HCT116 (cell line): ENCODE measurements around the gene DNAH9. TPM values are rescaled to one million over a fixed set of nuclear protein-coding genes. Genes with fewer than 3 reads are reported as not detected.

Experiments used
- ATAC-seq: fragments of 200-7000 bp; cut with Tn5 transposase; 2 replicates; pipeline ENCODE4 v1.9.1; 2020; ENCODE audit warnings: mild to moderate bottlenecking, moderate library complexity
- BruUV-seq: library from RNA; stranded (reverse); fragments of 400-500 nt; replicated peaks from 2 replicates; lab custom pipeline; 2021; lab: Mats Ljungman, UMichigan
- CTCF ChIA-PET: fragments of 300-600 bp; sonication (Branson Sonifier 250); formaldehyde crosslinking; loops from one replicate; lab custom pipeline; 2021; ENCODE audit warnings: antibody characterized with exemption; lab: Charles Lee
- POLR2A ChIA-PET: fragments of 300-600, 350-600 bp; sonication (Branson Sonifier 250); formaldehyde crosslinking; loops from one replicate; lab custom pipeline; 2021; ENCODE audit warnings: antibody characterized with exemption; lab: Charles Lee
- RAD21 ChIA-PET, 2 experiments: fragments of 300-600 bp; sonication (Branson Sonifier 250); formaldehyde crosslinking; loops; one replicate each; lab custom pipeline; 2023; ENCODE audit warnings: low total read pairs in 2 of 2; ENCODE audit not compliant: uncharacterized antibody in 2 of 2, unreplicated experiment in 2 of 2, low non-redundant PET in 1 of 2; lab: Charles Lee
- DNase-seq: peaks from one replicate; pipeline ENCODE4 v3.0.0-alpha.2; 2010; ENCODE audit warnings: low read depth, low spot score
- H2AFZ ChIP-seq: fragments of 200-600 bp; shearing (Covaris generic), sonication (generic); 2 replicates; pipeline ENCODE4 v1.6.1; 2017; ENCODE audit warnings: low read depth, mixed run types, mixed read lengths, antibody characterized with exemption, low read length; ENCODE audit not compliant: poor library complexity, severe bottlenecking
- H3K27ac ChIP-seq: 2 replicates; pipeline ENCODE4 v1.5.1; 2012; ENCODE audit warnings: low read depth, low read length
- H3K27me3 ChIP-seq: fragments of 200-600 bp; sonication (generic); 2 replicates; pipeline ENCODE4 v1.6.1; 2016; ENCODE audit warnings: mixed run types, low read length, mixed read lengths; ENCODE audit not compliant: insufficient read depth
- H3K36me3 ChIP-seq, 2 experiments: fragments of 200-500 bp in 1 of 2; fragments of 200-600 bp in 1 of 2; sonication (Bioruptor generic) in 1 of 2; sonication (generic) in 1 of 2; 2 replicates each; pipeline versions ENCODE4 v1.5.1 to v1.6.1; 2014 to 2016; ENCODE audit warnings: low read length in 2 of 2, inconsistent platforms in 1 of 2, mixed read lengths in 1 of 2, mixed run types in 1 of 2; ENCODE audit not compliant: insufficient read depth in 2 of 2, control insufficient read depth in 1 of 2
- H3K4me1 ChIP-seq, 2 experiments: fragments of 200-600 bp in 1 of 2; sonication (generic) in 1 of 2; 2 replicates each; pipeline versions ENCODE4 v1.5.1 to v1.6.1; 2012 to 2017; ENCODE audit warnings: low read length in 2 of 2, inconsistent platforms in 1 of 2, mild to moderate bottlenecking in 1 of 2, mixed read lengths in 1 of 2, mixed run types in 1 of 2, moderate library complexity in 1 of 2; ENCODE audit not compliant: insufficient read depth in 2 of 2, control insufficient read depth in 1 of 2
- H3K4me2 ChIP-seq: fragments of 200-600 bp; sonication (generic); 2 replicates; pipeline ENCODE4 v1.6.1; 2017; ENCODE audit warnings: mixed run types, low read length, mixed read lengths
- H3K4me3 ChIP-seq, 2 experiments: fragments of 200-600 bp in 1 of 2; sonication (generic) in 1 of 2; replicated peaks in 1 of 2; 2 replicates each; pipeline ENCODE4 v1.5.1; 2011 to 2016; ENCODE audit warnings: low read length in 2 of 2, control low read depth in 1 of 2, low read depth in 1 of 2, mild to moderate bottlenecking in 1 of 2, mixed read lengths in 1 of 2, mixed run types in 1 of 2
- H3K79me2 ChIP-seq: fragments of 200-600 bp; sonication (generic); 2 replicates; pipeline ENCODE4 v1.6.1; 2017; ENCODE audit warnings: mild to moderate bottlenecking, mixed run types, low read length, moderate library complexity, mixed read lengths; ENCODE audit not compliant: insufficient read depth
- H3K9ac ChIP-seq: fragments of 200-600 bp; sonication (generic); 2 replicates; pipeline ENCODE4 v1.6.1; 2016; ENCODE audit warnings: low read length, mixed read lengths
- H3K9me2 ChIP-seq: fragments of 200-600 bp; sonication (generic), shearing (Covaris generic); 2 replicates; pipeline ENCODE4 v1.6.1; 2017; ENCODE audit warnings: mixed run types, mild to moderate bottlenecking, moderate library complexity; ENCODE audit not compliant: insufficient read depth
- H3K9me3 ChIP-seq, 2 experiments: fragments of 200-500 bp in 1 of 2; fragments of 200-600 bp in 1 of 2; sonication (Bioruptor generic) in 1 of 2; sonication (generic) in 1 of 2; 2 replicates each; pipeline ENCODE4 v1.6.1; 2014 to 2017; ENCODE audit warnings: low read length in 2 of 2, mixed read lengths in 2 of 2, inconsistent platforms in 1 of 2, low read depth in 1 of 2, mild to moderate bottlenecking in 1 of 2, mixed run types in 1 of 2, moderate library complexity in 1 of 2; ENCODE audit not compliant: control insufficient read depth in 1 of 2, insufficient read depth in 1 of 2
- H4K20me1 ChIP-seq: fragments of 200-600 bp; sonication (generic), shearing (Covaris generic); 2 replicates; pipeline ENCODE4 v1.6.1; 2017; ENCODE audit warnings: mixed run types, mild to moderate bottlenecking, moderate library complexity; ENCODE audit not compliant: insufficient read depth
- CBX3 ChIP-seq: IDR thresholded peaks from 2 replicates; pipeline ENCODE4 v1.6.1; 2012; ENCODE audit warnings: low read depth
- CEBPB ChIP-seq: IDR thresholded peaks from 2 replicates; pipeline ENCODE4 v1.6.1; 2012; ENCODE audit warnings: low read depth
- ELF1 ChIP-seq: IDR thresholded peaks from 2 replicates; pipeline ENCODE4 v1.6.1; 2012; ENCODE audit warnings: low read depth, borderline replicate concordance
- EZH2 ChIP-seq: fragments of 200-600 bp; sonication (generic); IDR thresholded peaks from 2 replicates; pipeline ENCODE4 v1.6.1; 2017; ENCODE audit warnings: antibody characterized with exemption, mixed run types
- FOSL1 ChIP-seq: IDR thresholded peaks from 2 replicates; pipeline ENCODE4 v1.6.1; 2012; ENCODE audit warnings: low read depth
- JUND ChIP-seq: IDR thresholded peaks from 2 replicates; pipeline ENCODE4 v1.6.1; 2012
- POLR2AphosphoS5 ChIP-seq: IDR thresholded peaks from 2 replicates; pipeline ENCODE4 v1.6.1; 2011; ENCODE audit warnings: mild to moderate bottlenecking, low read depth, low read length, moderate library complexity
- SP1 ChIP-seq: IDR thresholded peaks from 2 replicates; pipeline ENCODE4 v1.6.1; 2012; ENCODE audit warnings: low read depth
- YY1 ChIP-seq: IDR thresholded peaks from 2 replicates; pipeline ENCODE4 v1.6.1; 2011; ENCODE audit warnings: low read length, low read depth, moderate library complexity, mild to moderate bottlenecking; ENCODE audit not compliant: insufficient replicate concordance; ENCODE audit errors: extremely low read depth
- intact Hi-C: fragments of 100-400 bp; cut with micrococcal nuclease; formaldehyde crosslinking; loops from 2 replicates; pipeline ENCODE4 v1.10.0; 2022
- total RNA-seq: library from RNA; stranded (reverse); gene quantifications from one replicate; pipeline ENCODE4 v1.2.1, GENCODE V29; 2021; ENCODE audit not compliant: unreplicated experiment
- TF ChIP-seq, protein P1 (sequence below): IDR thresholded peaks from 2 replicates; pipeline ENCODE4 v1.6.1; 2012; ENCODE audit warnings: low read depth
- TF ChIP-seq, protein P2 (sequence below): IDR thresholded peaks from 2 replicates; pipeline ENCODE4 v1.6.1; 2011; ENCODE audit warnings: mild to moderate bottlenecking, low read length, moderate library complexity; ENCODE audit not compliant: insufficient replicate concordance; ENCODE audit errors: extremely low read depth

DNAH9 gene
- total RNA-seq, 1 experiment from 2014 or later, result not detected

DNA sequence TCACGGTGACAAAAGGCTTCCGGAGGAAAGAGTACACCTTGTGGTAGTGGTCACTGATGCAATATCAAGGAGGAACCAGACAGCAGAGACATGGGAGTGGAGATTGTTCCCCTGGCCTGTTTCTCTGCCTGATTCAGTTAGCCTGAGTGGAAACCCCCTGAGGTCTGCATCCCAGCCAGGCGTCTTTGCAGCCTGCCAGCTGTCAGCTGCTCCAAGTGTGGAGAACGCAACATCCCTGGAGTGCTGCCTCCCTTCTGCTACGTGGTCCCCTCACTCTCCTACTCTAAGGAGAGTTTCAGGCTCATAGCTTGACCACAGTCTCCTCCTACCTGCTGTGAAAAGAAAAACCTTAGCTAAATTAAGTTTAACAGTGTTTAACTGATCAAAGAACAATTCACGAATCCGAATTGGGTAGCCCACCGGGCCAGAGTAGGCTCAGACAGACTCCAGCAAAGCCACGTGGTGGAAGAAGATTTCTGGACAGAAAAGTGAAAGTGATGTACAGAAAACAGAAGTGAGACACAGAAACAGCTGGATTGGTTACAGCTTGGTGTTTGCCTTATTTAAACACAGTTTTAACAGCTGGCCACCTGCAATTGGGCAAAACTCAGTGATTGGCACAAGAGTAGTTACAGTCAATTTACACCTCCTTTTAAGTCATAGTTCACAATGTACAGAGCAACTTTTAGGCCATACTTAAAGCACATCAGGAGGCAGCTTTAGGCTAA, 188.6 kb downstream of the DNAH9 start:
- RAD21 ChIA-PET, result no interaction called here
- no peak overlapping the region for H3K9ac ChIP-seq
- CTCF ChIA-PET, result no interaction called here
- no peaks in the 10 kb centered on the region for H3K36me3 ChIP-seq
- no peak overlapping the region for H3K27ac ChIP-seq
- intact Hi-C loops, result no loop called here
- H3K4me1 ChIP-seq, result no peaks in the 10 kb centered on the region
- H3K9me3 ChIP-seq, result no peaks in the 10 kb centered on the region
- no peak overlapping the region for H3K4me2 ChIP-seq
- no peak for TF ChIP-seq JUND
- no peak for TF ChIP-seq YY1
- TF ChIP-seq EZH2, result no peak
- TF ChIP-seq CEBPB, result no peak
- TF ChIP-seq SP1, result no peak
- TF ChIP-seq, protein P1, sequence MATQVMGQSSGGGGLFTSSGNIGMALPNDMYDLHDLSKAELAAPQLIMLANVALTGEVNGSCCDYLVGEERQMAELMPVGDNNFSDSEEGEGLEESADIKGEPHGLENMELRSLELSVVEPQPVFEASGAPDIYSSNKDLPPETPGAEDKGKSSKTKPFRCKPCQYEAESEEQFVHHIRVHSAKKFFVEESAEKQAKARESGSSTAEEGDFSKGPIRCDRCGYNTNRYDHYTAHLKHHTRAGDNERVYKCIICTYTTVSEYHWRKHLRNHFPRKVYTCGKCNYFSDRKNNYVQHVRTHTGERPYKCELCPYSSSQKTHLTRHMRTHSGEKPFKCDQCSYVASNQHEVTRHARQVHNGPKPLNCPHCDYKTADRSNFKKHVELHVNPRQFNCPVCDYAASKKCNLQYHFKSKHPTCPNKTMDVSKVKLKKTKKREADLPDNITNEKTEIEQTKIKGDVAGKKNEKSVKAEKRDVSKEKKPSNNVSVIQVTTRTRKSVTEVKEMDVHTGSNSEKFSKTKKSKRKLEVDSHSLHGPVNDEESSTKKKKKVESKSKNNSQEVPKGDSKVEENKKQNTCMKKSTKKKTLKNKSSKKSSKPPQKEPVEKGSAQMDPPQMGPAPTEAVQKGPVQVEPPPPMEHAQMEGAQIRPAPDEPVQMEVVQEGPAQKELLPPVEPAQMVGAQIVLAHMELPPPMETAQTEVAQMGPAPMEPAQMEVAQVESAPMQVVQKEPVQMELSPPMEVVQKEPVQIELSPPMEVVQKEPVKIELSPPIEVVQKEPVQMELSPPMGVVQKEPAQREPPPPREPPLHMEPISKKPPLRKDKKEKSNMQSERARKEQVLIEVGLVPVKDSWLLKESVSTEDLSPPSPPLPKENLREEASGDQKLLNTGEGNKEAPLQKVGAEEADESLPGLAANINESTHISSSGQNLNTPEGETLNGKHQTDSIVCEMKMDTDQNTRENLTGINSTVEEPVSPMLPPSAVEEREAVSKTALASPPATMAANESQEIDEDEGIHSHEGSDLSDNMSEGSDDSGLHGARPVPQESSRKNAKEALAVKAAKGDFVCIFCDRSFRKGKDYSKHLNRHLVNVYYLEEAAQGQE, result no peak
- TF ChIP-seq CBX3, result no peak
- TF ChIP-seq FOSL1, result no peak
- no peak for TF ChIP-seq ELF1
- TF ChIP-seq POLR2AphosphoS5, result no peak
- TF ChIP-seq, protein P2, sequence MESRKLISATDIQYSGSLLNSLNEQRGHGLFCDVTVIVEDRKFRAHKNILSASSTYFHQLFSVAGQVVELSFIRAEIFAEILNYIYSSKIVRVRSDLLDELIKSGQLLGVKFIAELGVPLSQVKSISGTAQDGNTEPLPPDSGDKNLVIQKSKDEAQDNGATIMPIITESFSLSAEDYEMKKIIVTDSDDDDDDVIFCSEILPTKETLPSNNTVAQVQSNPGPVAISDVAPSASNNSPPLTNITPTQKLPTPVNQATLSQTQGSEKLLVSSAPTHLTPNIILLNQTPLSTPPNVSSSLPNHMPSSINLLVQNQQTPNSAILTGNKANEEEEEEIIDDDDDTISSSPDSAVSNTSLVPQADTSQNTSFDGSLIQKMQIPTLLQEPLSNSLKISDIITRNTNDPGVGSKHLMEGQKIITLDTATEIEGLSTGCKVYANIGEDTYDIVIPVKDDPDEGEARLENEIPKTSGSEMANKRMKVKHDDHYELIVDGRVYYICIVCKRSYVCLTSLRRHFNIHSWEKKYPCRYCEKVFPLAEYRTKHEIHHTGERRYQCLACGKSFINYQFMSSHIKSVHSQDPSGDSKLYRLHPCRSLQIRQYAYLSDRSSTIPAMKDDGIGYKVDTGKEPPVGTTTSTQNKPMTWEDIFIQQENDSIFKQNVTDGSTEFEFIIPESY, result no peak
- DNase-seq (no peak), ATAC-seq (no peak)
- H3K4me3 ChIP-seq, result no peak overlapping the region
- H3K9me2 ChIP-seq, result no peaks in the 10 kb centered on the region
- POLR2A ChIA-PET, result no interaction called here
- H3K27me3 ChIP-seq, result 0 out of 2 replicates have a peak, but pooled peaks cover 3% of the 10 kb centered on the region
- no peak overlapping the region for H2AFZ ChIP-seq
- no peaks in the 10 kb centered on the region for H3K79me2 ChIP-seq
- H4K20me1 ChIP-seq, result no peaks in the 10 kb centered on the region
- no TSS peak for BruUV-seq
